Fibroblast of the conjunctiva (primary cell): ENCODE results near the gene ZNF460.

Source experiments
- DNase-seq: peaks from one replicate; pipeline ENCODE4 v3.0.0-alpha.2; 2010; ENCODE audit warnings: low read depth

The ZNF460 gene

GRCh38 chr19:57280962-57281400, 696 bp downstream of the ZNF460 start:
- DNase-seq = no peak

- DNase-seq = no peak
Observed at GRCh38 chr19:57282011-57282643, 1.8 kb downstream of the ZNF460 start.

GRCh38 chr19:57288373-57288772, 8.1 kb downstream of the ZNF460 start:
- DNase-seq = no peak

DNA sequence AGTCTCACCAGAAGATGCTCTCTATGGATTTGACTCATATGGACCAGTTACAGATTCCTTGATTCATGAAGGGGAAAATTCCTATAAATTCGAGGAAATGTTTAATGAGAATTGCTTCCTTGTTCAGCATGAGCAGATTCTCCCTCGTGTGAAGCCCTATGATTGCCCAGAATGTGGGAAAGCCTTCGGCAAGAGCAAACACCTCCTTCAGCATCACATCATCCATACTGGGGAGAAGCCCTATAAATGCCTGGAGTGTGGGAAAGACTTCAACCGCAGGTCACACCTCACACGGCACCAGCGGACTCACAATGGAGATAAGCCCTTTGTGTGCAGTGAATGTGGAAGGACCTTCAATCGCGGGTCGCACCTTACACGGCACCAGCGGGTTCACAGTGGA, 10.7 kb downstream of the ZNF460 start:
- no peak for DNase-seq

DNA sequence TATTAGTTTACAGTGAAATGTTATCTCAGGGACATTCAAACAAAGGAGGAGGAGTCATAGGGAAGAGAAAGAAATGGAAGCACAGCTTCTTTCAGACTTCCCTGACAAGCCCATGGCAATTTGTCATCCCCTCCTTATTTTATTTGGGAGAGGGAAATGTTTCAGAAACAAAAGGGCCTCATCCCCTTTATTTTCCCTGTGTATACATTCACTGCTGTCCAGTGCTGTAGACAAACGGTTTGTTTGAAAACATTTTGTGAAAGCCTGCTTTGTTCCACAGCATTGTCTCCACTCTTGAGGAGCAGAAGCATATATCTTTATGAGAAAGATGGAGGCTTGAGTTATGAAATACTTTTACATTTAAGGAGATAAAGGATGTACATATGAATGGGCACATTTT, 12.3 kb downstream of the ZNF460 start:
- DNase-seq = no peak

GRCh38 chr19:57293719-57294118, 13.4 kb downstream of the ZNF460 start:
- DNase-seq = no peak

- peak; percentile 95 for DNase-seq
Observed at GRCh38 chr19:57302020-57302465, 21.8 kb downstream of the ZNF460 start.

GRCh38 chr19:57302727-57303401, 22.6 kb downstream of the ZNF460 start:
- no peak for DNase-seq

GRCh38 chr19:57305056-57305455, 24.8 kb downstream of the ZNF460 start:
- DNase-seq = no peak

DNA sequence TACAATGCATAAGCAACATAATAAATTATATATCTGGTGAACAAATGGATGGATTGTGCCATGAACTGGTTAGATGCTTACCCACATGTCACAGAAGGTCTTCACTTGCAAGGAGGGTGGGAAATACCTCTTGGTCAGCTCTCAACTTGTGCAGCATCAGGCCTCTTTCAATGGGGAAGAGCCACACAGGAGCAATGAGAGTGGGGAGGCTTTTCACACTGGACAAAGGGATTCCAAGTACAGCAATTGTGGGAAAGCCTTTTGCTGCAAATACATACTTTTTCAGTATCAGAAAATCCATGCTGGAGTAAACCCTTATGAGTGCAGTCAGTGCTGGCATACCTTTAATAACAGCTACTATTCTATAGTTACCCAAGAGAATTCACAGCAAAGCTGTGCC, 28.2 kb downstream of the ZNF460 start:
- DNase-seq = no peak

DNA sequence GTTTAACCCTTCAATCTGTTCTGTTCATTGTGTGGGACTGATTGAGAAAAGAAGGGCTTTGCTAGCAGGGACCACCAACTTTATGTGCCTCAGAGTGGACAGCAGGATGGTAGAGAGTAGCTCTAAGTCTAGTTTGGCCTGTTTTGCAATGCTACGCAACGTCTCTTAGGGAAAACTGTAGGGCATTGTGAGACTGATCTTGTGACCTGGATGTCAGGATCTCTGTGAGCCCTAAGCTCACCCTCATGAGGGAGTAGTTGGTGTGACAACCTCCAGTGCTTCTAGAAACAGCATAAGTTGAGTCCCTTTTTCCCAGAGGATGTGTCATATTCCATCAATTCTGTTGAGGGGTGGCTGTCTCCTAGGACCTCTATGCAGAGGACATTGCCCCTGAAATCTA, 30.5 kb downstream of the ZNF460 start:
- DNase-seq = no peak

DNA sequence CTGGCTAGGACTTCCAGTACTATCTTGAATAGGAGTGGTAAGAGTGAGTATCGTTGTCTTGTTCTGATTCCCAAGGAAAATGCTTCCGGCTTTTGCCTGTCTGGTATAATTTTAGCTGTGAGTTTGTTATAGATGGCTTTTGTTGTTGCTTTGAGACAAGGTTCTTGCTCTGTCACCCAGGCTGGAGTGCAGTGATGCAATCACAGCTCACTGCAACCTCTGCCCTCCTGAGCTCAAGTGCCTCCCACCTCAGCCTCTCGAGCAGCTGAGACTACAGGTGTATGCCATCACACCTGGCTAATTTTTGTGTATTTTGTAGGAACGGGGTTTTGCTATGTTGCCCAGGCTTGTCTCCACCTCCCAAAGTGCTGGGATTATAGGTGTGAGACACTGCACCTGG, 33.9 kb downstream of the ZNF460 start:
- no peak for DNase-seq

DNA sequence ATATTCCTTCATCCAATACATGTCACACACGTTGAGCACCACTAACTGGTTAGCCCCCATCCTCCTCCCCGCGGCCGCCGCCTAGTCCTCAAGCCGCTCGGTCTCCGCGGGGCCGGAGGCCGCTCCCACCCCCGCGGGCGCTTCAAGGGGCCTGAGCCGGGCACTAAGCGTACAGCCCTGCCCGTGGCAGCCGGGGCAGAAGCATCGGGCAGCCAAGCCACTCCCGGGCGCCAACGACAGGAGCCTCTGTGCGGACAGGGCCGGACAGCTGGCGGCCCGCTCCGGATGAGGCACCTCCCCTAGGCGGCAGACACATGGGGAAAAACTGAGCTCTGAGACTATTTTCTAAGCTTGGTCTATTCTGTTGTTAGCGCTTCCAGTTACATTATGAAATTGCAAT, 37.2 kb downstream of the ZNF460 start:
- DNase-seq = no peak

DNA sequence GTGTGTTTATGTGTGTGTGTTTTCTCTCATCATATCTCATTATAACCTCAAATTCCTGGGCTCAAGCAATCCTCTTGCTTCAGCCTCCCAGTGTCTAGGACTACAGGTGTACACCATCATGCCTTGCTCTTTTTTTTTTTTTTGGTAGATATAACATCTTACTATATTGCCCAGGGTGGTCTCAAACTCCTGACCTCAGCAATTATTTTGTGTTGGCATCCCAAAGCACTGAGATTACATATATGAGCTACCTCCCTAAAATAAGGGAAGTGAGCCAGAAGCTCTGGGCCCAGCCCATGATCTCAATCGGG, 39.5 kb downstream of the ZNF460 start:
- DNase-seq = no peak

DNA sequence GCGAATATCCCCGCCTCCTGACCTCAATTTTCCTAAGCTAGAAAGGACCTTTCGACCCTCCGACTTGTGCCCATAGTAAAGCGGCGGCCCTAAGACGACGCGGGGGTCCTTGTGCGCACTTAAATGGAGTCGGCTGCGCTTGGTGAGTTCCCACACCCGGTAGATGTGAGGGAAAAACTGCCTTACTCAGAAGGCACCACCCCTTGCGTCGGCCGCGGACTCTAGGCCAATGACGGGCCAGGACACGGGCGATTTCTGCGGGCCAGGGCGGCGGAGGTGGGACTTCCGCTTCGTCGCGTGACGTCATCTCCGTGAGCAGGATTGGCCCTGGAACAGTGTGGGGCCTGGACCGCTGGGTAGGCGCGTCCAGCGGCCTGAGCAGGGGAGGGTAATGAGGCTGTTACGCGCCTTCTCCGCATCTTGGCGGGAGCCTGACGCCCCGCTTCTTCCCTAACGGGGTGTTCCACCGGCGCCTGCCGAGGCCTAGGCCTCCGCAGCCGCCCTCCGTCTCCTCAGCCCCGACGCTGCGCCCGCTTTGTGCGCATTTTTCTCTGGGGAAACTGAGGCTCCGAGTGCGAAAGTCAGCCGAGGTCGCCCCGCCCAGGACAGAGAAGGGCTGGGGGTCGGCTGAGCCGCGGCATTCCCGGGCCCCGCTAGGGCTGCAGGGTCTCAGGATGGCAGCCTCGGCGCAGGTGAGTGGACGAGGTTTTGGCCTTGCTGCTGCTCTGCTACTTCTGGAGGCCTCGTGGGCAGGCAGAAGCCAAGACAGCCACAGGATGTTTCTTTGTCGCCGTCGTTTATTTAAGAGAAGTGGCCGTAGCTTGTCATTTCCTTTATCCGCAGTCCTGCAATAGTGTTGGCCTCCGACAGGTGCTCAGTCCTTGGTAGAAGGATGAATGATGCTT, 40.1 kb downstream of the ZNF460 start, which contains the start of gene ZNF543:
TSS of gene ZNF543 (plus strand) at position 293 of the 905 bp plus-strand sequence. CDS start at position 675, 382 bp downstream.
- peak; percentile 88 for DNase-seq

- no peak for DNase-seq
Observed at GRCh38 chr19:57321116-57321515, 40.8 kb downstream of the ZNF460 start.

DNA sequence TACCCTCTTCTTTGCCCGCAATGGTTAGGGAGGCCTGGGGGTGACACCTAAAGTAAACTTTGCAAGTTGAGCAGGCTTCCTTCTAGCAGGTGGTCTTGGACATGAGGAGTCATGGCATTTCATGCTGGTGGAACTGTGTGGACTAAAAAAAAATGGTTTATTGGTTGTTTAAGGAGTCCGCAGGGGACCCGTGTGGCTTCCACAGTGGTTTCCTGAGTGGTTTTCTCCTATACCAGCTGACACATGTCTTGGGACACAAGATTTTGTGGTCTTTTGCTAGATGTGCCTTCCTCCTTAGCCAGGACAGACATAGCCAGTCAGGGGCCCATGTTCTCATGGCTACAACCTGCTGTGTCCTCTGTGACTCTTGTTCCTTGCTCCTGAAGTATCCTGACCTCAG, 41.5 kb downstream of the ZNF460 start:
- DNase-seq = no peak

DNA sequence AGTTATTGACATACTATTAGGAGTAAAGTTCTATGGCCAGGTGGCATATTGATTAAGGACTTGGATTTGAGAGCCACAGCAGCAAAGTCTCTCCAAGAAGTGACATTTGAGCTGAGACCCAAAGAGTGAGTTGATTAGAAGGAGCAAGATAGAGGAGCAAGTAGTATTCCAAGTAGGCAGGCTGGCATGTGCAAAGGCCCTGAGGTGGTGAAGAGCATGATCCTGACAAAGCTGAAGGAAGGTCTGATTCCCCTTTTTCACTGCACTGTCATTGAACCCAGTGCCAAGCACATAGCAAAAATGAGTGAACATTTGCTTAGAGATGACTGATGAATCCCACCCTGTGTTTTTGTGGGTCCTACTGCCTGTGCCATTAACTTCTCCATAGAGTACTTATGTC, 44.7 kb downstream of the ZNF460 start:
- DNase-seq = no peak

GRCh38 chr19:57327993-57328392, 47.7 kb downstream of the ZNF460 start:
- DNase-seq = no peak

DNA sequence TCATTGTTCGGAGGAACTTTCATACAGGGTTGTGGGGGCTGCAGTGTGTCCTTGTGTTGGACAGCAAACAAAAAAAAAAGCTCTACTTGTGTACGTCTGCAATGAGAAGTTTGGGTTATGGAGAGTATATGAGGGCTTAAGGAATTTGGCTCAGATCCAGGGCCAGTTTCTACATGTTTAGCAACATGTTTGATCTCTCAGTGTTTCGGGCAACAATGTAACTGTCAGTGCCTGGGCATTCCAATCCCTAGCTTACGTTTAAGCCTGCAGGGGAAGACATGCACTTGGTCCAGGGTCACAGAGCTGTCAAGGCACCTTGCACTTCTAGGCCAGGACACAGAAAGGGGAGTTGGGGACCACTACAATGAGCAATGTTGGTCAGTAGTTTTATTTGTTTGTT, 53.9 kb downstream of the ZNF460 start:
- DNase-seq = no peak

GRCh38 chr19:57338877-57339276, 58.6 kb downstream of the ZNF460 start:
- DNase-seq = no peak

DNA sequence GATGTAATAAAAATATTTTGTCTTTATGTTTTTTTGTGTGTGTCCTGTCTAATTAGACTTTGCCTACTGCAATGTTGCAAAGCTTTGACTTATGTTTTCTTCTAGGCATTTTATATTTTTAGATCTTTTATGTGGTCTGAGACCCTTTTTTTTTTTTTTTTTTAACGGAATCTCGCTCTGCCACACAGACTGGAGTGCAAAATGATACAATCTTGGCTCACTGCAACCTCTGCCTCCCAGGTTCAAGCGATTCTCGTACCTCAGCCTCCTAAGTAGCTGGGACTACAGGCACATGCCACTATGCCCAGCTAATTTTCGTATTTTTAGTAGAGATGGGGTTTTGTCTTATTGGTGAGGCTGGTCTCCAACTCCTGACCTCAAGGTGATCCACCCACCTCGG, 62.3 kb downstream of the ZNF460 start:
- no peak for DNase-seq
